H9 (cell line): ENCODE measurements around the gene MMEL1. TPM values are rescaled to one million over a fixed set of nuclear protein-coding genes. Genes with fewer than 3 reads are reported as not detected.
A peak's percentile ranks its signal among the peaks of the same experiment; 100 is the strongest.

Experiments used
- DNase-seq: peaks from one replicate; pipeline ENCODE4 v3.0.0-alpha.2; 2017
- H2AFZ ChIP-seq: one replicate; pipeline ENCODE4 v1.6.1; 2013; ENCODE audit warnings: mild to moderate bottlenecking, low read length, control low read depth, moderate library complexity
- H2AK5ac ChIP-seq: 2 replicates; pipeline ENCODE4 v1.6.1; 2013; ENCODE audit warnings: low read length, control low read depth, mixed read lengths; ENCODE audit not compliant: insufficient read length
- H2BK120ac ChIP-seq: one replicate; pipeline ENCODE4 v1.6.1; 2013; ENCODE audit warnings: low read depth, mild to moderate bottlenecking, low read length, control low read depth, inconsistent platforms; ENCODE audit not compliant: poor library complexity, severe bottlenecking
- H2BK12ac ChIP-seq: 2 replicates; pipeline ENCODE4 v1.6.1; 2013; ENCODE audit warnings: low read length, control low read depth, mixed read lengths, low read depth; ENCODE audit not compliant: insufficient read length
- H2BK15ac ChIP-seq: 2 replicates; pipeline ENCODE4 v1.6.1; 2013; ENCODE audit warnings: low read depth, low read length, control low read depth
- H2BK20ac ChIP-seq: one replicate; pipeline ENCODE4 v1.6.1; 2013; ENCODE audit warnings: low read depth, mild to moderate bottlenecking, low read length, control low read depth, inconsistent platforms; ENCODE audit not compliant: poor library complexity, severe bottlenecking
- H2BK5ac ChIP-seq: 2 replicates; pipeline ENCODE4 v1.6.1; 2013; ENCODE audit warnings: low read length, control low read depth, mixed read lengths; ENCODE audit not compliant: insufficient read length
- H3K14ac ChIP-seq: 2 replicates; pipeline ENCODE4 v1.6.1; 2013; ENCODE audit warnings: low read length, control low read depth; ENCODE audit not compliant: insufficient read depth
- H3K18ac ChIP-seq: 2 replicates; pipeline ENCODE4 v1.6.1; 2013; ENCODE audit warnings: low read depth, mild to moderate bottlenecking, mixed read lengths, low read length, control low read depth; ENCODE audit not compliant: insufficient read length
- H3K23ac ChIP-seq: 2 replicates; pipeline ENCODE4 v1.6.1; 2013; ENCODE audit warnings: low read length, control low read depth, mixed read lengths, low read depth; ENCODE audit not compliant: insufficient read length
- H3K23me2 ChIP-seq: 2 replicates; pipeline ENCODE4 v1.6.1; 2013; ENCODE audit warnings: low read depth, mild to moderate bottlenecking, mixed read lengths, low read length, control low read depth; ENCODE audit not compliant: insufficient read length, poor library complexity, severe bottlenecking
- H3K27ac ChIP-seq: 2 replicates; pipeline ENCODE4 v1.5.1; 2013; ENCODE audit warnings: low read length, control low read depth, mixed read lengths, low read depth; ENCODE audit not compliant: insufficient read length
- H3K27me3 ChIP-seq: 2 replicates; pipeline ENCODE4 v1.6.1; 2013; ENCODE audit warnings: low read length, control low read depth, inconsistent platforms; ENCODE audit not compliant: insufficient read depth
- H3K4ac ChIP-seq: 2 replicates; pipeline ENCODE4 v1.6.1; 2013; ENCODE audit warnings: low read depth, mild to moderate bottlenecking, control low read depth, inconsistent platforms, low read length, moderate library complexity
- H3K4me1 ChIP-seq: 2 replicates; pipeline ENCODE4 v1.6.1; 2013; ENCODE audit warnings: low read length, control low read depth, inconsistent platforms; ENCODE audit not compliant: insufficient read depth
- H3K4me2 ChIP-seq: 2 replicates; pipeline ENCODE4 v1.6.1; 2013; ENCODE audit warnings: low read length, control low read depth, mixed read lengths; ENCODE audit not compliant: insufficient read length, insufficient read depth
- H3K56ac ChIP-seq: 2 replicates; pipeline ENCODE4 v1.6.1; 2013; ENCODE audit warnings: low read depth, mild to moderate bottlenecking, mixed read lengths, low read length, control low read depth; ENCODE audit not compliant: insufficient read length
- H3K79me1 ChIP-seq: 2 replicates; pipeline ENCODE4 v1.6.1; 2013; ENCODE audit warnings: low read depth, mild to moderate bottlenecking, moderate library complexity, low read length, control low read depth, inconsistent platforms; ENCODE audit not compliant: insufficient read depth, poor library complexity, severe bottlenecking
- H3K79me2 ChIP-seq: 2 replicates; pipeline ENCODE4 v1.6.1; 2013; ENCODE audit warnings: low read length, control low read depth, inconsistent platforms; ENCODE audit not compliant: insufficient read depth
- H3K9ac ChIP-seq: 2 replicates; pipeline ENCODE4 v1.6.1; 2013; ENCODE audit warnings: low read length, control low read depth, mixed read lengths; ENCODE audit not compliant: insufficient read length; ENCODE audit errors: extremely low read depth
- H3K9me3 ChIP-seq: one replicate; pipeline ENCODE4 v1.6.1; 2013; ENCODE audit warnings: low read depth, low read length, inconsistent platforms; ENCODE audit not compliant: control insufficient read depth
- H3T11ph ChIP-seq: one replicate; pipeline ENCODE4 v1.6.1; 2013; ENCODE audit warnings: mild to moderate bottlenecking, low read length, control low read depth, inconsistent platforms
- H4K20me1 ChIP-seq: one replicate; pipeline ENCODE4 v1.6.1; 2013; ENCODE audit not compliant: control insufficient read depth, insufficient read length, insufficient read depth
- H4K5ac ChIP-seq: 2 replicates; pipeline ENCODE4 v1.6.1; 2013; ENCODE audit warnings: low read depth, mild to moderate bottlenecking, mixed read lengths, low read length, control low read depth; ENCODE audit not compliant: insufficient read length
- H4K8ac ChIP-seq: replicated peaks from 2 replicates; pipeline ENCODE4 v1.6.1; 2013; ENCODE audit warnings: low read length, control low read depth, mixed read lengths, low read depth; ENCODE audit not compliant: insufficient read length
- H4K91ac ChIP-seq: 2 replicates; pipeline ENCODE4 v1.6.1; 2013; ENCODE audit warnings: low read depth, mild to moderate bottlenecking, moderate library complexity, mixed read lengths, low read length, control low read depth; ENCODE audit not compliant: insufficient read length
- H3K27ac Mint-ChIP-seq, 3 experiments: 2 replicates in 2 of 3; 3 replicates in 1 of 3; pipeline ENCODE4 v1.8.0; 2020 to 2021; ENCODE audit warnings: mixed read lengths in 3 of 3, mild to moderate bottlenecking in 1 of 3, moderate library complexity in 1 of 3
- H3K27me3 Mint-ChIP-seq: 2 replicates; pipeline ENCODE4 v1.8.0; 2021; ENCODE audit warnings: low read depth, mild to moderate bottlenecking, moderate library complexity, mixed read lengths
- H3K36me3 Mint-ChIP-seq, 3 experiments: 2 replicates in 2 of 3; 3 replicates in 1 of 3; pipeline ENCODE4 v1.8.0; 2020 to 2021; ENCODE audit warnings: low read depth in 3 of 3, mixed read lengths in 3 of 3; ENCODE audit not compliant: insufficient read depth in 1 of 3
- H3K4me1 Mint-ChIP-seq, 2 experiments: 2 replicates each; pipeline ENCODE4 v1.8.0; 2020; ENCODE audit warnings: mixed read lengths in 2 of 2
- H3K4me3 Mint-ChIP-seq, 2 experiments: 2 replicates in 1 of 2; 3 replicates in 1 of 2; pipeline ENCODE4 v1.8.0; 2020 to 2021; ENCODE audit warnings: mild to moderate bottlenecking in 2 of 2, mixed read lengths in 2 of 2, moderate library complexity in 1 of 2
- H3K9me3 Mint-ChIP-seq, 2 experiments: 2 replicates in 1 of 2; 3 replicates in 1 of 2; pipeline ENCODE4 v1.8.0; 2020; ENCODE audit warnings: mild to moderate bottlenecking in 2 of 2, mixed read lengths in 2 of 2, moderate library complexity in 1 of 2
- CTCF ChIP-seq: fragments of 200-600 bp; sonication (generic); conservative IDR thresholded peaks from 3 replicates; pipeline ENCODE4 v1.8.0; 2021; ENCODE audit warnings: antibody characterized with exemption, mild to moderate bottlenecking
- WGBS: extraction: QIAGEN DNeasy Blood & Tissue Kit; methylation state at CpG from one replicate; pipeline ENCODE4 v1.1.7; 2013; ENCODE audit warnings: missing lambda C conversion rate, low lambda C conversion rate, mixed read lengths; ENCODE audit not compliant: insufficient read length; ENCODE audit errors: extremely low coverage; 5-methylcytosine and 5-hydroxymethylcytosine counted together
- total RNA-seq: library from RNA; stranded (reverse); gene quantifications from 2 replicates; pipeline ENCODE4 v1.2.1, GENCODE V29; 2021

MMEL1 gene
- total RNA-seq, 1 experiment from 2014 or later, result 0.42 TPM

GRCh38 chr1:2609319-2610035 is 23.3 kb downstream of the MMEL1 start:
- Histone ChIP-seq H2BK20ac (no peak overlapping the region), H3K23me2 (no peaks in the 10 kb centered on the region), H2BK15ac (no peak overlapping the region), H2BK120ac (no peak overlapping the region), H4K8ac (no peak overlapping the region), H3K18ac (no peak overlapping the region), H3K4ac (no peak overlapping the region), H3K14ac (no peak overlapping the region), H4K91ac (no peak overlapping the region), H3K4me1 (no peaks in the 10 kb centered on the region), H3K23ac (no peak overlapping the region), H3T11ph (no peak overlapping the region), H3K27ac (no peak overlapping the region), H4K20me1 (no peaks in the 10 kb centered on the region), H3K27me3 (no peaks in the 10 kb centered on the region), H3K79me2 (0 out of 2 replicates have a peak, but pooled peaks cover 1% of the 10 kb centered on the region), H3K79me1 (no peaks in the 10 kb centered on the region), H2BK12ac (no peak overlapping the region), H3K9me3 (peaks cover 5% of the 10 kb centered on the region), H2AFZ (no peak overlapping the region), H3K9ac (no peak overlapping the region), H2AK5ac (no peak overlapping the region), H4K5ac (no peak overlapping the region), H3K4me2 (no peak overlapping the region), H3K56ac (no peak overlapping the region), H2BK5ac (no peak overlapping the region)
- Mint-ChIP-seq H3K9me3 (peaks cover 4 to 14% of the 10 kb centered on the region in 2 experiments), H3K27me3 (peaks cover 17% of the 10 kb centered on the region), H3K27ac (no peak overlapping the region), H3K4me1 (no peaks in the 10 kb centered on the region), H3K36me3 (no peaks in the 10 kb centered on the region), H3K4me3 (no peak overlapping the region)
- DNase-seq, result peak; percentile 21
- TF ChIP-seq CTCF, result no peak
- WGBS, result no CpG with 5 or more reads among the region's 34 CpGs
